Panc1 (cell line): Measurements from ENCODE around the gene ADNP. TPM values are rescaled to one million over a fixed set of nuclear protein-coding genes. Genes with fewer than 3 reads are reported as not detected.

Experiments used
- ATAC-seq: fragments of 200-7000 bp; cut with Tn5 transposase; 2 replicates; pipeline ENCODE4 v1.9.1; 2020; ENCODE audit warnings: mild to moderate bottlenecking, moderate library complexity
- BruUV-seq: library from RNA; stranded (reverse); fragments of 400-500 nt; replicated peaks from 2 replicates; lab custom pipeline; 2021; lab: Mats Ljungman, UMichigan
- CTCF ChIA-PET: fragments of 300-600 bp; sonication (Branson Sonifier 250); formaldehyde crosslinking; loops from one replicate; lab custom pipeline; 2022; ENCODE audit warnings: antibody characterized with exemption; lab: Charles Lee
- POLR2A ChIA-PET: fragments of 300-600 bp; sonication (Branson Sonifier 250); formaldehyde crosslinking; loops from one replicate; lab custom pipeline; 2022; ENCODE audit warnings: antibody characterized with exemption; lab: Charles Lee
- DNase-seq: peaks from one replicate; pipeline ENCODE4 v3.0.0-alpha.2; 2010; ENCODE audit warnings: low read depth, low spot score
- H3K27ac ChIP-seq: 2 replicates; pipeline ENCODE4 v1.5.1; 2011; ENCODE audit warnings: mild to moderate bottlenecking, low read length, inconsistent platforms
- H3K27me3 ChIP-seq: fragments of 200-500 bp; sonication (Bioruptor generic); 2 replicates; pipeline ENCODE4 v1.6.0; 2014; ENCODE audit warnings: low read length, inconsistent platforms; ENCODE audit not compliant: control insufficient read depth, insufficient read depth
- H3K36me3 ChIP-seq: fragments of 200-500 bp; sonication (Bioruptor generic); 2 replicates; pipeline ENCODE4 v1.5.1; 2014; ENCODE audit warnings: inconsistent platforms, mild to moderate bottlenecking, low read length, moderate library complexity; ENCODE audit not compliant: control insufficient read depth, insufficient read depth
- H3K4me1 ChIP-seq: 2 replicates; pipeline ENCODE4 v1.5.1; 2011; ENCODE audit warnings: inconsistent platforms, mild to moderate bottlenecking, low read length, moderate library complexity; ENCODE audit not compliant: control insufficient read depth, insufficient read depth
- H3K4me3 ChIP-seq, 2 experiments: 2 replicates each; pipeline ENCODE4 v1.5.1; 2011 to 2012; ENCODE audit warnings: low read depth in 2 of 2, low read length in 2 of 2, mild to moderate bottlenecking in 2 of 2, inconsistent platforms in 1 of 2, moderate library complexity in 1 of 2
- H3K9me3 ChIP-seq: fragments of 200-500 bp; sonication (Bioruptor generic); 2 replicates; pipeline ENCODE4 v1.5.1; 2014; ENCODE audit warnings: low read depth, mild to moderate bottlenecking, inconsistent platforms, low read length, moderate library complexity; ENCODE audit not compliant: control insufficient read depth, insufficient read depth
- POLR2AphosphoS5 ChIP-seq: IDR thresholded peaks from 2 replicates; pipeline ENCODE4 v1.6.1; 2012; ENCODE audit warnings: mild to moderate bottlenecking, low read depth, low read length, moderate library complexity
- SIN3A ChIP-seq: IDR thresholded peaks from 2 replicates; pipeline ENCODE4 v1.6.1; 2012; ENCODE audit warnings: low read depth, mild to moderate bottlenecking, low read length, moderate library complexity, borderline replicate concordance; ENCODE audit not compliant: insufficient read depth
- TCF7L2 ChIP-seq: IDR thresholded peaks from 2 replicates; pipeline ENCODE4 v1.6.1; 2011; ENCODE audit warnings: mild to moderate bottlenecking, low read depth, low read length, inconsistent platforms
- in situ Hi-C: cut with HindIII; loops from 2 replicates; pipeline ENCODE4 v1.10.0; 2016; ENCODE audit warnings: low sequenced_read_pairs, low pct_unique_long_range_greater_than_20kb
- intact Hi-C: fragments of 100-400 bp; cut with micrococcal nuclease; formaldehyde crosslinking; loops from one replicate; pipeline ENCODE4 v1.10.0; 2022; ENCODE audit not compliant: unreplicated experiment
- total RNA-seq: library from RNA; stranded (reverse); gene quantifications from one replicate; pipeline ENCODE4 v1.2.1, GENCODE V29; 2021; ENCODE audit not compliant: unreplicated experiment
- TF ChIP-seq, protein P1 (sequence below): fragments of 450-650 bp; IDR thresholded peaks from 2 replicates; pipeline ENCODE4 v1.5.1; 2017; ENCODE audit warnings: mild to moderate bottlenecking
- TF ChIP-seq, protein P2 (sequence below), 2 experiments: IDR thresholded peaks; 2 replicates each; pipeline ENCODE4 v1.6.1; 2011 to 2012; ENCODE audit warnings: low read depth in 2 of 2, control low read depth in 1 of 2, low read length in 1 of 2, mild to moderate bottlenecking in 1 of 2, moderate library complexity in 1 of 2; ENCODE audit not compliant: insufficient read depth in 1 of 2

The ADNP gene
- total RNA-seq, 1 experiment from 2014 or later = 65.1 TPM

DNA sequence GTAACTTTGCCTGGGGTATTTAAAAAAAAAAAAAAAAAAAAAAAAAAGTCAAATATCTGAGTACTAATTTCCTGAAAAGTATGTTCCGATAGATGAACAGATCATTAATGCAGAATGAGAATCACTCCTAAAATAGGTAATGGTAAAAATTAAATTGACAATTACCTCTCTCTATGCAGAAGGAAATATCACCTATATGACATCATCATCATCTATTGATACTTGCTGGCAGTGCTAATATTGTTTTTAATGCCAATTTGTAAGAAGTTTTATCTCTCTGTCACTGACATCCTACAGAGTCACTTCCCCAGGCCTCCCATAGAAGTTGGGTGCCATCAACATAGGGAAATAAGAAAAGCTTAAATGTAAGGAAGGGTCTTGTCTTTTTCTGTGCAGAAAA lies 29.9 kb downstream of the ADNP start:
- TF ChIP-seq TCF7L2 (no peak), SIN3A (no peak), POLR2AphosphoS5 (no peak)
- TF ChIP-seq, protein P1, sequence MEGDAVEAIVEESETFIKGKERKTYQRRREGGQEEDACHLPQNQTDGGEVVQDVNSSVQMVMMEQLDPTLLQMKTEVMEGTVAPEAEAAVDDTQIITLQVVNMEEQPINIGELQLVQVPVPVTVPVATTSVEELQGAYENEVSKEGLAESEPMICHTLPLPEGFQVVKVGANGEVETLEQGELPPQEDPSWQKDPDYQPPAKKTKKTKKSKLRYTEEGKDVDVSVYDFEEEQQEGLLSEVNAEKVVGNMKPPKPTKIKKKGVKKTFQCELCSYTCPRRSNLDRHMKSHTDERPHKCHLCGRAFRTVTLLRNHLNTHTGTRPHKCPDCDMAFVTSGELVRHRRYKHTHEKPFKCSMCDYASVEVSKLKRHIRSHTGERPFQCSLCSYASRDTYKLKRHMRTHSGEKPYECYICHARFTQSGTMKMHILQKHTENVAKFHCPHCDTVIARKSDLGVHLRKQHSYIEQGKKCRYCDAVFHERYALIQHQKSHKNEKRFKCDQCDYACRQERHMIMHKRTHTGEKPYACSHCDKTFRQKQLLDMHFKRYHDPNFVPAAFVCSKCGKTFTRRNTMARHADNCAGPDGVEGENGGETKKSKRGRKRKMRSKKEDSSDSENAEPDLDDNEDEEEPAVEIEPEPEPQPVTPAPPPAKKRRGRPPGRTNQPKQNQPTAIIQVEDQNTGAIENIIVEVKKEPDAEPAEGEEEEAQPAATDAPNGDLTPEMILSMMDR = no peak
- TF ChIP-seq, protein P2, sequence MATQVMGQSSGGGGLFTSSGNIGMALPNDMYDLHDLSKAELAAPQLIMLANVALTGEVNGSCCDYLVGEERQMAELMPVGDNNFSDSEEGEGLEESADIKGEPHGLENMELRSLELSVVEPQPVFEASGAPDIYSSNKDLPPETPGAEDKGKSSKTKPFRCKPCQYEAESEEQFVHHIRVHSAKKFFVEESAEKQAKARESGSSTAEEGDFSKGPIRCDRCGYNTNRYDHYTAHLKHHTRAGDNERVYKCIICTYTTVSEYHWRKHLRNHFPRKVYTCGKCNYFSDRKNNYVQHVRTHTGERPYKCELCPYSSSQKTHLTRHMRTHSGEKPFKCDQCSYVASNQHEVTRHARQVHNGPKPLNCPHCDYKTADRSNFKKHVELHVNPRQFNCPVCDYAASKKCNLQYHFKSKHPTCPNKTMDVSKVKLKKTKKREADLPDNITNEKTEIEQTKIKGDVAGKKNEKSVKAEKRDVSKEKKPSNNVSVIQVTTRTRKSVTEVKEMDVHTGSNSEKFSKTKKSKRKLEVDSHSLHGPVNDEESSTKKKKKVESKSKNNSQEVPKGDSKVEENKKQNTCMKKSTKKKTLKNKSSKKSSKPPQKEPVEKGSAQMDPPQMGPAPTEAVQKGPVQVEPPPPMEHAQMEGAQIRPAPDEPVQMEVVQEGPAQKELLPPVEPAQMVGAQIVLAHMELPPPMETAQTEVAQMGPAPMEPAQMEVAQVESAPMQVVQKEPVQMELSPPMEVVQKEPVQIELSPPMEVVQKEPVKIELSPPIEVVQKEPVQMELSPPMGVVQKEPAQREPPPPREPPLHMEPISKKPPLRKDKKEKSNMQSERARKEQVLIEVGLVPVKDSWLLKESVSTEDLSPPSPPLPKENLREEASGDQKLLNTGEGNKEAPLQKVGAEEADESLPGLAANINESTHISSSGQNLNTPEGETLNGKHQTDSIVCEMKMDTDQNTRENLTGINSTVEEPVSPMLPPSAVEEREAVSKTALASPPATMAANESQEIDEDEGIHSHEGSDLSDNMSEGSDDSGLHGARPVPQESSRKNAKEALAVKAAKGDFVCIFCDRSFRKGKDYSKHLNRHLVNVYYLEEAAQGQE (IDR thresholded peaks at IDR 0.05; ENCODE audit: insufficient read depth in 1 of 2, low read depth in 2 of 2, low read length in 1 of 2) = no peak
- no TSS peak for BruUV-seq
- Histone ChIP-seq H3K27ac (no peak overlapping the region), H3K9me3 (no peaks in the 10 kb centered on the region), H3K4me3 (no peak overlapping the region), H3K36me3 (peaks cover 40% of the 10 kb centered on the region), H3K4me1 (no peaks in the 10 kb centered on the region; the same call in 1 of the 2 replicates), H3K27me3 (no peaks in the 10 kb centered on the region)
- ATAC-seq = no peak
- ChIA-PET CTCF (no interaction called here), POLR2A (no interaction called here)
- intact Hi-C loops (no loop called here), in situ Hi-C loops (no loop called here)
- DNase-seq = no peak

DNA sequence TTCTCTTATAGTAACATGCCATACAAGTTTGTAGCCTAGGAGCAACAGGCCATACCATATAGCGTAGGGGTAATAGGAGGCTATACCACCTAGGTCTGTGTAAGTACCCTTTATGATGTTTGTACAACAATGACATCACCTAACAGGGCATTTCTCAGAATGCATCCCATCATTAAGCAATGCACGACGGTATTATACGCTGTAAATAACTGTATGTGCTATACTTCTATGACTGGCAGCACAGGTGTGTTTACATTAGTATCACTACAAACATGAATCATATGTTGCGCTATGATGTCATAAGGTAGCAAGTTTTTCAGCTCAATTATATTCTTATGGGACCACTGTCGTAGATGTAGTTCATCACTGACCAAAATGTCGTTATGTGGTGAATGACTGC lies 31.0 kb downstream of the ADNP start:
- no peaks in the 10 kb centered on the region for H3K27me3 ChIP-seq
- H3K4me1 ChIP-seq = no peaks in the 10 kb centered on the region; the same call in 1 of the 2 replicates
- H3K4me3 ChIP-seq = no peak overlapping the region
- DNase-seq = peak; percentile 39
- CTCF ChIA-PET = interaction anchor here (0.7 kb wide), 1 partner anchor 127 kb away, joined by 5 read pairs; no protein-coding TSS in a partner anchor
- intact Hi-C loops (no loop called here), in situ Hi-C loops (no loop called here)
- TF ChIP-seq, protein P1 = no peak
- TF ChIP-seq TCF7L2 (no peak), POLR2AphosphoS5 (no peak), SIN3A (no peak)
- TF ChIP-seq, protein P2 (IDR thresholded peaks at IDR 0.05; ENCODE audit: insufficient read depth in 1 of 2, low read depth in 2 of 2, low read length in 1 of 2) = no peak
- no peak for ATAC-seq
- H3K27ac ChIP-seq = no peak overlapping the region
- POLR2A ChIA-PET = interaction anchor here (0.6 kb wide), 1 partner anchor 56 kb away, joined by 3 read pairs; no protein-coding TSS in a partner anchor
- BruUV-seq = no TSS peak
- H3K36me3 ChIP-seq = peaks cover 40% of the 10 kb centered on the region
- no peaks in the 10 kb centered on the region for H3K9me3 ChIP-seq
